ENCODE measurements around the gene PLPP7.

The PLPP7 gene

DNA sequence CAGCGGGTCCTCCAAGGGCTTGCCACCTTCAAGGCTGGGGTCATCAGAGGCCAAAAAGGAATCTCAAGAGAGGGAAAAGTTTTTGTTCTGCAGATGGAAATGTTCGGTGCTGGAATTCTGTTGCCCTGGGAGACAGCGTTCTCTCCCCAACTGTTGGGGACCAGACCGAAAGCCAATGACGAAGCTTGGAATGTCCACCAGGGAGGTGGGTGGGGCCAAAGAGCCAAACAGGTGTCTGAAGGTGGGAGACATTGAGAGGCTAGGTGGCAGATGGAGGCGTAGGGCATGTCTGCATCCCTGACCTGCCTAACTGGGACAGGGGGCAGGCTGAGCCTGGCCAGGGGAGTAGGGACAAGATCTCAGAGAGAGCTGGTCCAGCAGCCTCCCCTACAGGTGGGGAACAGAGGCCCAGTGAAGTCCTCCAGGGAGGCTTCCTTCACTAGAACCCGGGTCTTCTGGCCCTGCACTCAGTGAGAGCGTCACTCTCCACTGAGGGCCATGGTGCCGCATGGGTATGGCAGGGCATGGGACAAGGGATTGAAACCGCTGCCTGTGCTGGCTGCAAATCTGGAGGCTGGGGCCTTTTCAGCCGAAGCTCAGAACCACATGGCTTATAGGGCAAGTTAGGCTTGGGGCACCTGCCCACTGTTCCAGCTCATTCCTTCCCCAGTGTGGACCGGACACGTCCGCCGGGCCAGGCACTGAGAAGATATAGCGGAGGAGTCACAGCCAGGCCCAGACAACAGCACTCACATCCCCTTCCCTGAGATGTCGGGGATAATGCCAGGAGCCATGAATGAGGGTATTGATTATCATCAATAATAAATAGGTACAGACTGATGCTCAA is 8.2 kb upstream of the PLPP7 start:
- no peak for DNase-seq (ENCODE audit: low read depth in 2 of 2)

DNA sequence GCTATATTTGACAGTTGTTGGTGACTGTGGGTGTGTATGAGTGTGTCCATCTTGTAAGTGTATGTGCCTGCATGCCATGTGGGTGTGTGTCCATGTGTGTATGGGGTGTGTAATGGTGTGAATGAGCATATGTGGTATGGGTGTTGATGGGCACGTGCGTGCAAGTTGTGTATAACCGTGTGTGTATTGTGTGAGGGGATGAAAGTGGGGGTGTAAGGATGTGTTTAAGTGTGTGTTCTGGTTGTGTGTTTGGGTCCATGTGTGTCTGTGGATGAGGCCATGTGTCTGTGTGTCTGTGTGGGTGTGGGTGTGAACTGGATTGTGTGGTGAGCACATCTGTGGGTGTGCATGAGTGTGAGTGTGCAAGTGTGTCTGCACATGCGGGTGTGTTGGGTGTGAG is 7.3 kb upstream of the PLPP7 start:
- DNase-seq (ENCODE audit: low read depth in 2 of 2) = no peak

DNA sequence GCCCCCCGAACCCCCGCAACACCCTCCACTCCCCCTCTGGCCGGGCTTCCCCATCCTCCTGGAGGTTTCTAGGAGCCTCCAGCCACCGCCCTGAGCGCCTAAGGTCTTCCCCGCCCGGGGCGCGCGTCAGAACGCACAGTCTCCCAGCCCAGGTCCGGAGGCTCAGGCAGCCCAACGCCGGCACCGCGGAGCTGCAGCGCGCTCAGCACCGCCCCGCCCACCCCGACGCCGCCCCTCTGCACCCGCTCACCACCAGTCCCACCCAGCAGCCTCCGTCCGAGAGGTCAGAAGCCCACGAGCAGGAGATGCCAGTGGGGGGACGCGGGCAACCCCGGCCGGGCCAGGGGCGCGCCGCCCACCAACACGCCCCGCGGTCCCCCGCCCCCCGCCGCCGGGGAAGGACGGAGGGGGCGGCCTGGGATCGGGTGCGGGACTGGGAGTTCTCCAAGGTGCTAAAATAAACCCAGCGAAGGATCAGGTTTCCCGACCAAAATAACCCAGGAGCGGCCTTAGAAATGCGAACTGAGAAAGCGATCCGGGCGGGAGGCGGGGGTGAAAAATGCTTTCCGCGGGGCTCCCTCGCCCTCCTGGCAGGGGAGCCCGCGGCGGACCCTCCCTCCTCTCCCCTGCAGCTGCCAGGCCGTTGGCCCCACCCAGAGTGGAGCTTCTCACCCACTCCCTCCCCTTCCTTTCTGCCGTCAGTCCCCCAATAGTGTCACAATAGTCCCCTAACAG is 6.7 kb upstream of the PLPP7 start:
- DNase-seq (ENCODE audit: low read depth in 2 of 2) = no peak

DNA sequence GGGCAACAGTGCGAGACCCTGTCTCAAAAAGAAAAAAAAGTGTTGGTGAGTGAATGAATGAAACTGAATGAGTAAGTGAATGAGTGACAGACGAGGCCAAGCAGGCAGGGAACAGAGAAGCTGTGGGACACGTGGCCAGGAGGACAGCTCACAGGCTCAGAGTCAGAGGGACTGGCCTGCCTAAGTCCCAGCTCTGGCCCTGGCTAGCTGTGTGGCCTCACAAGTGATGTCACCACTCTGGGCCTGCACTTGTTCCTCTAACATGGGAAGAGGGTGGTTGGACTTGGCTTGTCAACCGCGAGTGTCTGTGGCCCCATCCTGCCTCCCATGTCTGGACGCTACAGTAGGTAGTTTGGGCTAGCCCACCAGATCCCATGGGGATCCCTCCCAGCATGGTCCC is 4.7 kb upstream of the PLPP7 start:
- DNase-seq (ENCODE audit: low read depth in 2 of 2) = no peak

DNA sequence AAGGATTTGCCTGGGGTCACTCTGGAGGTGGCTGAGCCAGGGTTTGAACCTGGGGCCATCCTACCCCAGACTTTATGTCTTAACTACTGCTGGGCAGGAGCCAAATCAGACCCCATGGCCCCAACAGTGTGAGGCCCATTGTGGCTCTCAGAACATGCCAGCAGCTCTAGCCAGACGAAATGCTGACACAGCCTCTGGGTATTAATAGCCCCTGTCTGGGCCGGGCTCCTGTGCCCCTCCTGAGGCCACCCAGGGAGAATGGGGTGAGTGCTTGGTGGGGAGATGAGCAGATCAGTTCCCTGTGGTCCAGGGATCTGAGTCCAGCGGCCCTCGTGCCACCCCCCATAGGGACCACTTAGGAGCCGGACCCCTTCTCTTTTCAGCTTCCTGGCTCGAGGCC is 2.2 kb upstream of the PLPP7 start:
- no peak for DNase-seq (ENCODE audit: low read depth in 2 of 2)

DNA sequence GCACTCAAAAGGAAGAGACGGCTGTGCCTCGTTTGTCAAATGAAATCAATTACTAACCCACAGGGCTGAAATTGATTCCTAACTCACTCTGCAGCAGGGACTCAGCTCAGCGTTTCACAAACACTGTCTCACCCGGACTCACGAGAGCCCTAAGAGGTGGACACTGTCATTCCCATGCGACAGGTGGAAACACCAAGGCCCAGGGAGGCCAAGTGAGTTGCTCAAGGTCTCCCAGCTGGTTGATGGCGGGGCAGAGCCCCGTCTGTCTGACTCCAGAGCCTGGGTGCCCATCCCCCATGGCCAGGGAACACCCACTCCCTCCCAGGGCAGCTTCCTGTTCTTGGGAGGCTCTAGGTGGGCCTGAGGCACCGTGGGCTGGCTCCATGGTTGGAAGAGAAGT is 1.3 kb upstream of the PLPP7 start:
- no peak for DNase-seq (ENCODE audit: low read depth in 2 of 2)

DNA sequence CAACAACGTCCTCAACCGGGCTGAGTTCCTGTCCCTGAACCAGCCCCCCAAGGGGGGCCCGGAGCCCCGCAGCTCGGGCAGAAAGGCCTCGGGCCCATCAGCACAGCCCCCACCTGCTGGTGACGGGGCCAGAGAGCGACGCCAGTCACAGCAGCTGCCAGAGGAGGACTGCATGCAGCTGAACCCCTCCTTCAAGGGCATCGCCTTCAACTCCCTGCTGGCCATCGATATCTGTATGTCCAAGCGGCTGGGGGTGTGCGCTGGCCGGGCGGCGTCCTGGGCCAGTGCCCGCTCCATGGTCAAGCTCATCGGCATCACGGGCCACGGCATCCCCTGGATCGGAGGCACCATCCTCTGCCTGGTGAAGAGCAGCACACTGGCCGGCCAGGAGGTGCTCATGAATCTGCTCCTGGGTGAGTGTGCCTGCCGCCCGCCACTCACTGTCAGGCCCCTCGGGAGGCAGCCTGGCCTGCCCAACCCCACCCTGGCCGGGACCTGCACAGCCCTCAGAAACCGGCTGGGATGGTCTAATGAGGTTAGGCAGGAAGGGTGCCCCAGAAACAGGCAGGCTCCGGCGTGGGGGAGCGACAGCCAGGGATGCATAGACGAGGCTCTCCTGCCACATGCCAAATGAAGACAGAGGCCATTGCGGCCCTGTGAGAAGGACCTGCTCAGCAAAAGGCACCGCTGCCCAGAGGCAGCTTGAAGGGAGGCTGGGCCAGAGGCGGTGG is 678 bp downstream of the PLPP7 start:
- no peak for DNase-seq (ENCODE audit: low read depth in 2 of 2)

DNA sequence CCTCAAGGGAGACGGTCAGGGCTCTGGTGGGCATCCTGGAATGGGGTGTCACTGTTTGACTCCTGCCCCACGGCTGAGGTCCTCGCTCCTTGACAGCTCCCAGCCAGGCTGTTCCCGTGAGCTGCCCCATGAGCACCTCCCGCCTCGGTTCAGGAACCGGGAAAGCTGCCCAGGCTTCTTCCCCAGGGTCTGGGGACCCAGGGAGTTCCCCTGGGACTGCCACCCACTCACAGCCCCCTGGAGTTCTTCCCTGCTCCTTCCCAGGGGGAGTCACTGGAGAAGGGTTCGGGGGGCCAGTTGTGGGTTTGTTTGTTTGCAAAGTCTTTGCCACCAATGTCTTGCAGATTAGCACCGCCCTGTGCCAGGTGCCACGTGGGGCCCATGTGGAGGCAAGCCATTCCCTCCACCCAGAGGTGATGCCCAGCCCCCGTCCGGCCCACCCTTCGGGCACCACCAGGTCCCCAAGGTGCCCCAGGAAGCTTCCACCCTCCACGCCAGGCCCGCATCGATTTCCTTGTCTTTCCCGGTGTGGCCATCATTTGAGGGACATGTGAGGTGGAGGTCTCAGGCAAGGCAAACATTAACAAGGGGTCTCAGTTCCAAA is 1.3 kb downstream of the PLPP7 start:
- DNase-seq (ENCODE audit: low read depth in 2 of 2) = no peak

DNA sequence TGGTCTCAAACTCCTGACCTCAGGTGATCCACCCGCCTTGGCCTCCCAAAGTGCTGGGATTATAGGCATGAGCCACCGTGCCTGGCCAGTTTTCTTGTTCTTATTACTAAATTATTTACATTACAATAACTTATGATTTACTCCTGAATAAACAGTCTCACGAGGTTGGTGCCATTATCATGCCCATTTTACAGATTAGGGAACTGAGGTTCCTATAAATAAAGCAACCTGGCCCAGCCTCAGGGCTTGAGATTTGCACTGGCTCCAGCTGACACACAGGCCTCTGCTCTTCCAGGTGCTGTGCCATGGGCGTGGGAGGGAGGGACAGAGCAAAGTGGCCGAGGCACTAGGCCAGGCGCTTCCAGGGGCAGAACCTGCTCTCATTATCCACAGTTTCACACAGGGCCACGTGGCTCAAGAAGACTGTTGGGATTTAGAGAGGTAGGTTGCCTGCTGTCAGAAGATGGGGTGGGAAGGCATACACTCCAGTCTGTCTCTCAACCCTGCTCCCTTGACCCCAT is 2.3 kb downstream of the PLPP7 start:
- DNase-seq (ENCODE audit: low read depth in 2 of 2) = no peak

DNA sequence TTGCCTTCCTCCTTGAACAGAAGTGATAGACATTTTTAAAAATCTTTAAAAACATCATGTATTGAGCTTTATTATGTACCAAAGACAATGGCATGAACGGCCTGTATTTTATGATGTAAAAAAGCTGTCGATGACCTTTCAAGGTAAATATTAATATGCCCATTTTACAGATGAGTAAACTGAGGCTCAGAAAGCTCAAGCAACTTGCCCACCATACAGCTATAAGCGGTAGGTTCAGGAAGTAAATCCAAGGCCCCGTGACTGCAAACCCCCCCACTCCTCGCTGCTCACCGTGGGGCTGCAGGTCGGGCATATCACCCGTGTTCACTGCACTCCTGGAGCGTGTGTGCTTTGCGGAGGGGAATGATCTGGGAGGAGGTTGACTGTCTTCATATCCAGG is 3.4 kb downstream of the PLPP7 start:
- DNase-seq (ENCODE audit: low read depth in 2 of 2) = no peak

DNA sequence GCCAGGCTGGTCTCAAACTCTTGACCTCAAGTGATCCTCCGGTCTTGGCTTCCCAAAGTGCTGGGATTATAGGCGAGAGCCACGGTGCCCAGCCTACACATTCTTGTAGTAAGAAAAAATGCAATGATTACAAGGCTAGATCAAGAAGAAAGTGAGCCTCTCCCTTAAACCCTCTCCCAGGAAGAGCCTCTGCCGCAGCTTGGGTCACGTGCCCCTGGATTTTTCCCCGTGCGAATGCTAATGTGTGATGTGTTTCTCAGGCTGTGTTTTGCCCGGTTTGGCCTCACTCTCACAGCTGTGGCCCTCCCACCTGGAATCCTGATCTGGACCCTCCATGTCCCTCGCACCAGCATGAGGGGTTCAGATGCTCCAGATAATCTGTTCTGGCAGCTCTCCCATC is 6.9 kb downstream of the PLPP7 start:
- DNase-seq (ENCODE audit: low read depth in 2 of 2) = no peak

DNA sequence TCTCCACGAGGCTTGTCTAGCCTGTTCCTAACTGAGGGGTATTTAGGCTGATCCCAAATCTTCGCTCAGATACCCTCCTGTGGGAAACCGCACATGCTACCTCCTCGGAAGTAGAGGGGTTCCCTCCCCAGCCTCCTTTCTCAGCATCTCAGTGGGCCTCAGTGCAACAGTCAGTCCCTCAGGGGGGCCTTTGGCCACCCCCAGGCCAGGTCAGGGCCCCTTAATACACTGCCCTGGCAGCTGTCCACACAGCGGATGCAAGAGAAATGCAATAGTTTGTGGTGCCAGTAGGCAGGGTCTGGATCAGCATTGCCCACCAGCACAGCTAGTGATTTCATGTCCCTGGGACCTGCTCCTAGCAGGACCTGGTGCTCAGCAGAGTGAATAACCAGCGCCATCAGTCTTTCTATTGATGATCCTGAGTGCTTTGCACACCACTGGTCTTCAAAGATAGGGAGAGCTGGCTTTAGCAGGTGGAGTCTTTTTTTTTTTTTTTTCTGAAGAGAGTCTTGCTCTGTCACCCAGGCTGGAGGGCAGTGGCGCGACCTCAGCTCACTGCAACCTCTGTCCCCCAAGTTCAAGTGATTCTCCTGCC is 7.5 kb downstream of the PLPP7 start:
- DNase-seq (ENCODE audit: low read depth in 2 of 2) = no peak

DNA sequence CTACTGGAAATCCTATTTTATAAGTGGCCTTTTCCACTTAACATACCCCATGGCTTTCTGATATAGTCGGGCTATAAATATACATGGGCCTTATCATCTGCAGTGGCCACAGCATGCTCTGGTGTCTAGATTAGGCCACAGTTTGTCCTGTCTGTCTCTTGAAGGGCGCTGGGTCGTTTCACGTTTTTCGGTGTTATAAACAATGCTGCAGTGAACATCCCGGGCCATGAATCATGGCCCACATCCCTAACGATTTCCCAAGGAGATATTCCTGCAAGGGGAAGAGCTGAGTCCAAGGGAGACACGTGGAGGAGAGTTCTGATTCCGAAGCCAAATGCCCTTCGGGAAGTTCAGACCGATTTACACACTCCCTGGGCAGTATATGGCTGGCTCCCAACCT is 8.4 kb downstream of the PLPP7 start:
- DNase-seq (ENCODE audit: low read depth in 2 of 2) = no peak

DNA sequence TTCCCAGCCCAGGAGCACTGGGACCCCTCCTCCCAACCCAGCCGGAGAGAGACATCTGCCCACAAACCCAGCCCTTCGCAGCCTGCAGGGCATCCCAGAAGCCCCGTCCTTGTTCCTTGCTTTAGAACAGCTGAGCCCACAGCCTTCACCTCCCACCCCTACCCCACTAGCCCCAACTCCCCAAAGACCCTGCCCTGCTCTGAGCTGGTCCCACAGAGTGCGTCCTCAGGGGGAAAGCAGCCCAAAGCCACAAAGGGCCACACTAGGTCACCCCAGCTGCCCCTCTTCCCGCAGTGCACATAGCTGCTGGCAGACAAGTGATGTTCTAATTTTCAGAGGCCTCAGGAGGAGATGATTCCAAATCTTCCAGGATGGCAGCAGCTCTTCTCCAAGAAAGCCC is 8.8 kb downstream of the PLPP7 start:
- no peak for DNase-seq (ENCODE audit: low read depth in 2 of 2)

DNA sequence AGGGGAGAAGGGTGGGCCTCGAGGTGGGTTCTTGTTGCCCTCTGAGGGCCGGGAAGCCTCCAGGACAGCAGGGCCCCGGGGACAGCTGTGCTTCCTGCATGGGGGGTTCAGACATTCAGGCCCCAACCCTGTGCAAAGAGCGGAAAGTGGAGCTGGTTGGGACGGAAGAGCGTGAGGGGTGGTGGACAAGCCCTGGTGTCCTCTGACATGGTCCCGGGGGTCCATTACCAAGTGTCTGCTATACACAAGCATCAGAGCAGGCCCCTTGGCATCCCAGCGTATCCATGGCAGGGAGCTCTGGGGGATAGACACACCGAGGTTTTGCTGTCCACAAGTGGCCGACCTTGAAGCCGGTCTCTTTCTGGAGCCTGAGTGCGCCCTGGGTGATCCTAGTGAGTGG is 9.3 kb downstream of the PLPP7 start:
- no peak for DNase-seq (ENCODE audit: low read depth in 2 of 2)

DNA sequence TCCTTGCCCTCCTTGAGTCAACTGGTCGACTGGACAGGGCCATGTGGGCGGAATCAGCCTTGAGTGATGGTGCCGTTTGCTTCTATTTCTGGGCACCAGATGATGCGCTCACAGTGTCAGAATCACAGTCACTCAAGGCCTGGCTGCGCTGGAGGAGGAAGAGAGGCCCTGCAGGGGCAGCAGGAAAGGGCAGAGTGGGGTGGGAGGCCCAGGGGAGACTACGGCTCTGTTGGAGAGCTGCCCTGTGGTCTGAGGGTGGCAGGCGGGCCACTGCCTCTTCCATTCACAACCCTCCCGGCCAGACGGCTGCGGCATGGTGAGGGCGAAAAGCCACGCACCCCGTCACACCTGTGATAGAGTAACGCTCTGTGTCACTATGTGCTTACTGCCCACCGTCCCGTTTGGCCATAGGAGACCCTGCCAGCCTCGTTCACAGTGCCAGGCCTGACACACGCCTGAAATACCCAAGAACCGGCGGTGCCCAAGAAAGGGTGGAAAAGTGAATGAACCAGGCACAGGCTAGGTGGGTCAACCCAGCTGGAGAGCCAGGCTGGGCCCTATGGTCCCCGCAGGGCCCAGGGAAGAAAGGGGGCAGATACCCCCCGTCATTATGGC is 9.9 kb downstream of the PLPP7 start:
- no peak for DNase-seq (ENCODE audit: low read depth in 2 of 2)

DNA sequence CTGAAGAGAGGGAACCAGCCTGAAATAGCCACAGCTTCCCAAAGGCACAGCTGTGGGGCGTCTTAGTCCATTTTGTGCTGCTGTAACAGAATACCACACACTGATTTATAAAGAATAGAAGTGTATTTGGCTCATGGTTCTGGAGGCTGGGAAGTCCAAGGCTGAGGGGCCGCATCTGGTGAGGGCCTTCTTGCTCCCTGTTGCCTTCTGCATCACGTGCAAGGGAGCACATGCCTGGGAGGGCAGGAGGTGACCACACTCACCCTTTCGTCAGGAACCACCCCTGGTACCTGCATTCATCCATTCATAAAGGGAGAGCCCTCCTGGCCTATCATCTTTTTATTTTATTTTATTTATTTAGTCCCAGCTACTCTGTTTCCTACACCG is 10.4 kb downstream of the PLPP7 start:
- no peak for DNase-seq (ENCODE audit: low read depth in 2 of 2)

DNA sequence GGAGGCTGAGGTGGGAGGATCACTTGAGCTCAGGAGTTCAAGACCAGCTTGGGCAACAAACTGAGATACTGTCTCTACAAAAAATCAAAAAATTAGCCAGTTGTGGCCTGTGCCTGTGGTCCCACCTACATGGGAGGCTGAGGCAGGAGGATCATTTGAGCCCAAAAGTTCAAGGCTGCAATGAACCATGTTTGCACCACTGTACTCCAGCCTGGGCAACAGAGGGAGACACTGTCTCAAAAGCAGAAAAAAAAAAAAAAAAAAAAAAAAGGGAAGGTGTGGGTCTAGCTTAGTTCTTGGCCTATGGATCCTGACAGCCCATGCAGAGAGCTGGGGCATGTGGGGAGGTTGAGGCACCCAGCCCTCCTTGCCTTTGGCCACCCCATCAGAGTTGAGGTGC is 10.9 kb downstream of the PLPP7 start:
- no peak for DNase-seq (ENCODE audit: low read depth in 2 of 2)

DNA sequence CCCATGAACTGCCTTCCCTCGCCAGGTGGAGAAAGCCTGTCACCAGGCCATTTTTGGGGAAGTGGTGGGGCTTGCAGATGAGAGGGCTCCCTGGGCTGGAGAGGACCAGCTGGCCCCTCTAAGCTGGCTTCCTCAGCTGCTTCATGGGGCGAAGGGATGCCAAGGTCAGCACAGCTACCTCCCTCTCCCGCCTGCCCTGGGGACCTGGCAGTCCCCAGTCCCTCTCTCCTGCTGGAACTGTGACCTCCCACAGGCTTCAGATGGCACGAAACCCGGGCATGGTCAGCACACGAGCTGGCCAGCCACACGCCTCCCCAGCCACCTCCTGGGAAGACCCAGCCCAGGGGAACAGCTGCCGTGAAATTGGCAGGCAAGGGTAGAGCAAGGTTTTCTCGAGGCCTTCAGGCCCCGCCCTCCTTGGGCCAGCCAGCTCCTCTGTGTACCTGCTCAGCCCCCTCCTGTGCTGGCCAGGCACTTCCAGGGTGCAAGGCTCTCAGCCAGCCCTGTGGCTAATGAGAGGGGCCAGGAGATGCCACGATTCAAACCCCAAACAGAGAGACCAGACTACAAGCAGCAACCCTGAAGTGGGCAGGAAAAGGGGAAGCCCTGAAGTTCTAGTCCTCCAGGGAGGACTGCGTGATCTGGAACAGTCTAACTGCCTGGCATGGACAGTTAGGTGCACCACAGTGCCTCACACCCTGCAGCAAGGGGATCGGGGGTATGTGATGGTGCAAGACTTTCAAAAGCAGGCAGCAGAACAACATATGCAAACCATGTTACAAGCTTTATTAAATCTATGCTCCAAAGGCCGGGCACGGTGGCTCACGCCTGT is 12.9 kb downstream of the PLPP7 start:
- no peak for DNase-seq (ENCODE audit: low read depth in 2 of 2)

All from stimulated activated CD4-positive, alpha-beta T cell treated with anti-CD3 and anti-CD28 coated beads, Interleukin-15, amount 100 ng/mL, for 48 hours (primary cell).